ENCODE measurements around the gene ACOT4.
"Not testable (repeated sequence)": the region's sequence is repeated elsewhere in the genome, so short reads cannot be mapped to it uniquely, and the experiment has no call there.

Gene ACOT4, protein sequence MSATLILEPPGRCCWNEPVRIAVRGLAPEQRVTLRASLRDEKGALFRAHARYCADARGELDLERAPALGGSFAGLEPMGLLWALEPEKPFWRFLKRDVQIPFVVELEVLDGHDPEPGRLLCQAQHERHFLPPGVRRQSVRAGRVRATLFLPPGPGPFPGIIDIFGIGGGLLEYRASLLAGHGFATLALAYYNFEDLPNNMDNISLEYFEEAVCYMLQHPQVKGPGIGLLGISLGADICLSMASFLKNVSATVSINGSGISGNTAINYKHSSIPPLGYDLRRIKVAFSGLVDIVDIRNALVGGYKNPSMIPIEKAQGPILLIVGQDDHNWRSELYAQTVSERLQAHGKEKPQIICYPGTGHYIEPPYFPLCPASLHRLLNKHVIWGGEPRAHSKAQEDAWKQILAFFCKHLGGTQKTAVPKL

DNA sequence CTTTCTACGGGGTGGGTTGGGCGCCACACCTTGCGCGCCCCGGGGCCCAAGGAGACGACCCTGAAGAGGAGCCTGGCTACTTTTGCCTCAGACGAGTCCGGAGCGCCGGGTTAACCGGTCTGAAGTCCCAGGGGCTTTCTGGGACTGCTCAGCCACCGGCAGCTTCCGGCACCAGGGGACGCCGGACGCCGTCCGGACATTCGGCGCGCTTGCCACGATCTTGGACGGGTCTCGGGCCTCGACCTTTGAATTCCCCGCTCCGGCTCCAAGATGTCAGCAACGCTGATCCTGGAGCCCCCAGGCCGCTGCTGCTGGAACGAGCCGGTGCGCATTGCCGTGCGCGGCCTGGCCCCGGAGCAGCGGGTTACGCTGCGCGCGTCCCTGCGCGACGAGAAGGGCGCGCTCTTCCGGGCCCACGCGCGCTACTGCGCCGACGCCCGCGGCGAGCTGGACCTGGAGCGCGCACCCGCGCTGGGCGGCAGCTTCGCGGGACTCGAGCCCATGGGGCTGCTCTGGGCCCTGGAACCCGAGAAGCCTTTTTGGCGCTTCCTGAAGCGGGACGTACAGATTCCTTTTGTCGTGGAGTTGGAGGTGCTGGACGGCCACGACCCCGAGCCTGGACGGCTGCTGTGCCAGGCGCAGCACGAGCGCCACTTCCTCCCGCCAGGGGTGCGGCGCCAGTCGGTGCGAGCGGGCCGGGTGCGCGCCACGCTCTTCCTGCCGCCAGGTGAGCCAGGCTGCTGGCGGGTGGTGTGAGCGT, at the start of gene ACOT4:
Gene ACOT4 (plus strand): TSS at position 184 of the 760 bp plus-strand sequence. CDS start 87 bp downstream, at position 271.
- peak; percentile 8 to 17 for DNase-seq (ENCODE audit: low read depth in 2 of 2)

DNA sequence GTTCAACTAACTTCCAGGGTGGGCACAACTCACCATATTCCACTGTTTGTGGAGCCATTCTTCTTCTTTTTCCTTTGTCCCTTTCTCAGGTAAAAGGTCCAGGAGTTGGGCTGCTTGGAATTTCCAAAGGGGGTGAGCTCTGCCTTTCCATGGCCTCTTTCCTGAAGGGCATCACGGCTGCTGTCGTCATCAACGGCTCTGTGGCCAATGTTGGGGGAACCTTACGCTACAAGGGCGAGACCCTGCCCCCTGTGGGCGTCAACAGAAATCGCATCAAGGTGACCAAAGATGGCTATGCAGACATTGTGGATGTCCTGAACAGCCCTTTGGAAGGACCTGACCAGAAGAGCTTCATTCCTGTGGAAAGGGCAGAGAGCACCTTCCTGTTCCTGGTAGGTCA, 48.7 kb upstream of the ACOT4 start:
- not testable (repeated sequence) for DNase-seq (ENCODE audit: low read depth in 2 of 2)

DNA sequence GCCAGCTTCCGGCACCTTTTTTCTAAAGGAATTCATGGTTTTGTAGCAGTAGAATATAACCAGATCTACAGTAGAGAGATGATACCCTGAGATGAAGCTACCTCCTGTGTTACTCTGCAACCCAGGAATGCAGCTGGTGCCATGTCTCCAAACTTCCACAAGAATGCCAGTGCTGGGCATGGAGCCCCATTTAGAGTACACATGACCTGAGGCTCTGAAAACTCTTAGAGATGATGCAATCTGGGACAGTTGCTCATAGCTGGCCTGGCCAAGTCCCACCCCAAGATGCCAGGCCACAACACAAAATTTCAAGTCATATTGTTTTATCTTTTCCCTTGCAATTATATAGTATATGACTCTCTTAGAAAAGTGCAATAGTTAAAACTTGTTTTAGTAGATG, 46.3 kb upstream of the ACOT4 start:
- not testable (repeated sequence) for DNase-seq (ENCODE audit: low read depth in 2 of 2)

DNA sequence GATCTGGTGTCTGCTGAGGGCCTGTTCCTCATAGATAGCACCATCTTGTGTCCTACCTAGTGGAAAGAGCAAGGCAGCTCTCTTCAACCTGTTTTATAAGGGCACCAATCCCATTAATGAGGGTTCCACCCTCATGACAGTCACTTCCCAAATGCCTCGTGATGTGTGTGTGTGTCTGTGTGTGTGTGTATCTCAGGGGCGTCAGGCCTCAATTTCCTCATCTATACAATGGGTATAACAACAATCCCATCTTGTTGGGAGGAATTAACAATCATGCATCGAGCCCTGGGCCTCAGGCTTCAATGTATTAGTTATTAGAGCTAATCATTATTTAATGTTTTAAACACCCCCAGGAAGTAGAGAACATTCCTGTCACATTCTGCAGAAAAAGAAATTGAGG, 42.6 kb upstream of the ACOT4 start:
- not testable (repeated sequence) for DNase-seq (ENCODE audit: low read depth in 2 of 2)

DNA sequence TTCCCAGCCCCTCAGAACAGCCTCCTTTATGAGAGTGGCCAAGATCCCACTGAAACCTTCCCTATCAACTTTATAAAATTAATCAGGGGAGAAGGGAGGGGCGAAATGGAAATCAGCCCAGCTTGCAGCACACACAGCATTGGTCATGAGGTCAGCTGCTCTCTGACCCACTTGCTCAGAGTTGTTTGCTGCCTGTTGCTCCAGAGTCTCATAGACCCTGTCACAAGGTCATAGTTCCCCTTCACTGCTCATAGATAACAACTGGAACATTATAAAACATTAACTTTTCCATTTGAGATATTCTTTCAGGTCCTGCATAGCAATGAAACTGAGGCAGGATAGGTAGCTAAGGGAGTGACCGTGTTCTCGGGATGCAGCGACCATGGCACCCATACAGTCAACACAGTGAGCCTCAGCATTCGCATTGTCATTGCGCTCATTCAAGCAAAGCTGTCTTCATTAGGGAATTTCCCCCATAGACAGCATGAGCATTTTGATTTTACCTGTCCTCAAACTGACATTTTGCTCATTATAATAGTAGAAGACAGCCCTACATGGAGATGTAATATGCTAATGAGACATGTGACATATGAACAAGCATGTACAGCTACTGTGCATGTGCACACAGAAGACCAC, 41.7 kb upstream of the ACOT4 start:
- DNase-seq (ENCODE audit: low read depth in 2 of 2), result not testable (repeated sequence)

DNA sequence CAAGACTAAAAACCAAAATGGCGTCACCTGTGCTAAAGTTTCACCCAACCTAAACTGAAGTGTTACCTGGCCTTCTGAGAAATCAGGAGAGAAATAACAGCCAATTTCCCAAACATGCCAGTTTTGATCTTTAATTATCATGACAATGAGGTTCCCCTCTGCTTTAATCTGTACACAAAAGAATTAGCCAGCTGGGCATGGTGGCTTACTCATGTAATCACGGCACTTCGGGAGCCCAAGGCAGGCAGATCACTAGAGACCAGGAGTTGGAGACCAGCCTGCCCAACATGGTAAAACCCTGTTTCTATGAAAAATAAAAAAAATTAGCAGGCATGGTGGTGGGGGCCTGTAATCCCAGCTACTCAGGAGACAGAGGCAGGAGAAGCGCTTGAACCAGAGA, 37.8 kb upstream of the ACOT4 start:
- DNase-seq (ENCODE audit: low read depth in 2 of 2), result no peak

DNA sequence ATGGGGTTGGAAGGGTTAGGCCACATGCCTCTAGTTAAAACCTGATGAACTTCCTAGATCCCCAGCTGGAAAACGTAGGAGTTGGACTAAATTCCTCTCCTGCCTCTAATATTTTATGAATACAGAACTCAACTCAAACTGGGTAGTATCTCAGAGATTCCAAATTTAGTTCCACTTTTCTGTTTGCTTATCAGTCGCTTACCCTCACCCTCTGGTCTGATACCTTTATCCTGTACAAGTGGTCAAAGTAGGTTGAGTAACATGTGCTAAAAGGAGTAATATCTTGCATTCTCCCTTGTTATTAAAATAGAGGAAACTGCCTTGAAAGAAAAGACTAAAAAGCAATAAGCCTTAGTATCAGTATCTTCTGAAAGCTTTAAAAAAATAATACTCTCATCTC, 34.5 kb upstream of the ACOT4 start:
- DNase-seq (ENCODE audit: low read depth in 2 of 2), result not testable (repeated sequence)

DNA sequence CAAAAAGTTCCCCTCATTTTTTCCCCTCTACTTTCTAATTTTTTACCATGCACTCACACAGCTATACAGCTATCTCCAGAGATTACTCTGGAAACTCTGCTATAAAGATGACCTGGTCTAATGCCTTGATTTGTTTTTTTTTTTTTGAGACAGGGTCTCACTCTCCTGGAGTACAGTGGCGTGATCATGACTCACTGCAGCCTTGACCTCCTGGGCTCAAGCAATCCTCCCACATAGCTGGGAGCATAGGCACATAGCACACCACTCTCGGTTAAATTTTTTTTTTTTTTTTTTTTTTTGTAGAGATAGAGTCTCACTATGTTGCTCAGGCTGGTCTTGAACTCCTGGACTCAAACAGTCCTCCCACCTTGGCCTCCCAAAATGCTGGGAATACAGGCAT, 33.4 kb upstream of the ACOT4 start:
- not testable (repeated sequence) for DNase-seq (ENCODE audit: low read depth in 2 of 2)

DNA sequence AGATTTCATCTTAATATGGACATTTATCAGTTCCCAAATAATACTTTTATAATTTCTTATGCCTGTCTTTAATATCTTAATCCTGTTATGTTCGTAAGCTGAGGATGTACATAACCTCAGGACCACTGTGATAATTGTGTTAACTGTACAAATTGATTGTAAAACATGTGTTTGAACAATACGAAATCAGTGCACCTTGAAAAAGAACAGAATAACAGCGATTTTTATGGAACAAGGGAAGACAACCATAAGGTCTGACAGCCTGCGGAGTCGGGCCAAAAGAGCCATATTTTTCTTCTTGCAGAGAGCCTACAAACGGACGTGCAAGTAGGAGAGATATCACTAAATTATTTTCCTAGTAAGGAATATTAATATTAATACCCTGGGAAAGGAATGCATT, 29.4 kb upstream of the ACOT4 start:
- not testable (repeated sequence) for DNase-seq (ENCODE audit: low read depth in 2 of 2)

DNA sequence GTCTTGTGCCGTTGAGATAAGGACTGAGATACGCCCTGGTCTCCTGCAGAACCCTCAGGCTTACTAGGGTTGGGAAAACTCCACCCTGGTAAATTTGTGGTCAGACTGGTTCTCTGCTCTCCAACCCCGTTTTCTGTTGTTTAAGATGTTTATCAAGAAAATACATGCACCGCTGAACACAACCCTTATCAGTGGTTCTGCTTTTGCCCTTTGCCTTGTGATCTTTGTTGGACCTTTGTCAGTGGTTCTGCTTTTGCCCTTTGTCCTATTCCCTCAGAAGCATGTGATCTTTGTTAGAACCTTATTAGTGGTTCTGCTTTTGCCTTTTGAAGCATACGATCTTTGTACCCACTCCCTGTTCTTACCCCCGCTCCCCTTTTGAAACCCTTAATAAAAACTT, 29.0 kb upstream of the ACOT4 start:
- not testable (repeated sequence) for DNase-seq (ENCODE audit: low read depth in 2 of 2)

DNA sequence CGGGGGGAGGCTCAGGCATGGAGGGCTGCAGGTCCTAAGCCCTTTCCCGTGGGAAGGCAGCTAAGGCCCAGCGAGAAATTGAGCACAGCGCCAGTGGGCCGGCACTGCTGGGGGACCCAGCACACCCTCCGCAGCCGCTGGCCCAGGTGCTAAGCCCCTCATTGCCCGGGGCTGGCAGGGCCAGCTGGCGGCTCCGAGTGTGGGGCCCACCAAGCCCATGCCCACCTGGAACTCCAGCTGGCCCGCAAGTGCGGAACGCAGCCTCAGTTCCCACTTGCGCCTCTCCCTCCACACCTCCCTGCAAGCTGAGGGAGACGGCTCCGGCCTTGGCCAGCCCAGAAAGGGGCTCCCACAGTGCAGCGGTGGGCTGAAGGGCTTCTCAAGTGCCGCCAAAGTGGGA, 25.2 kb upstream of the ACOT4 start:
- DNase-seq (ENCODE audit: low read depth in 2 of 2), result not testable (repeated sequence)

DNA sequence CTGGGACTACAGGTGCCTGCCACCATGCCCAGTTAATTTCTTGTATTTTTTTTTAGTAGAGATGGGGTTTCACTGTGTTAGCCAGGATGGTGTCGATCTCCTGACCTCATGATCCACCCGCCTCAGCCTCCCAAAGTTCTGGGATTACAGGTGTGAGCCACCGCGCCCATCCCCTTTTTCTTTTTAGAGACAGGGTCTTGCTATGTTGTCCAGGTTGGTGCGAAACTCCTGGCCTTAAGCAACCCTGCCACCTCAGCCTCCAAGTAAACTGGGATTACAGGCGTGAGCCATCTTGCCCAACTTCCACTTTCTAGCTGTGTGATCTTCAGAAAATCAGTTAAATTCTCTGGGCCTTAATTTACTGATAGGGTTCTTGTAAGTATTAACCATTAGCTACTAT, 24.7 kb upstream of the ACOT4 start:
- DNase-seq (ENCODE audit: low read depth in 2 of 2), result not testable (repeated sequence)

DNA sequence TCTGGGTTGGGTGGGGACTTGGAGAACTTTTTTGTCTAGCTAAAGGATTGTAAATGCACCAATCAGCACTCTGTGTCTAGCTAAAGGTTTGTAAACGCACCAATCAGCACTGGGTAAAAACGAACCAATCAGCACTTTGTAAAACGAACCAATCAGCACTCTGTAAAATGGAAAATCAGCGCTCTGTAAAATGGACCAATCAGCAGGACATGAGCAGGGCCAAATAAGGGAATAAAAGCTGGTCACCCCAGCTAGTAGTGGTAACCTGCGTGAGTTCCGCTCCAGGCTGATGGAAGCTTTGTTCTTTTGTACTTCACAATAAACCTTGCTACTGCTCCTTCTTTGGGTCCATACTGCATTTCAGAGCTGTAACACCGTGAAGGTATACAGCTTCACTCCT, 24.3 kb upstream of the ACOT4 start:
- DNase-seq (ENCODE audit: low read depth in 2 of 2), result no peak

DNA sequence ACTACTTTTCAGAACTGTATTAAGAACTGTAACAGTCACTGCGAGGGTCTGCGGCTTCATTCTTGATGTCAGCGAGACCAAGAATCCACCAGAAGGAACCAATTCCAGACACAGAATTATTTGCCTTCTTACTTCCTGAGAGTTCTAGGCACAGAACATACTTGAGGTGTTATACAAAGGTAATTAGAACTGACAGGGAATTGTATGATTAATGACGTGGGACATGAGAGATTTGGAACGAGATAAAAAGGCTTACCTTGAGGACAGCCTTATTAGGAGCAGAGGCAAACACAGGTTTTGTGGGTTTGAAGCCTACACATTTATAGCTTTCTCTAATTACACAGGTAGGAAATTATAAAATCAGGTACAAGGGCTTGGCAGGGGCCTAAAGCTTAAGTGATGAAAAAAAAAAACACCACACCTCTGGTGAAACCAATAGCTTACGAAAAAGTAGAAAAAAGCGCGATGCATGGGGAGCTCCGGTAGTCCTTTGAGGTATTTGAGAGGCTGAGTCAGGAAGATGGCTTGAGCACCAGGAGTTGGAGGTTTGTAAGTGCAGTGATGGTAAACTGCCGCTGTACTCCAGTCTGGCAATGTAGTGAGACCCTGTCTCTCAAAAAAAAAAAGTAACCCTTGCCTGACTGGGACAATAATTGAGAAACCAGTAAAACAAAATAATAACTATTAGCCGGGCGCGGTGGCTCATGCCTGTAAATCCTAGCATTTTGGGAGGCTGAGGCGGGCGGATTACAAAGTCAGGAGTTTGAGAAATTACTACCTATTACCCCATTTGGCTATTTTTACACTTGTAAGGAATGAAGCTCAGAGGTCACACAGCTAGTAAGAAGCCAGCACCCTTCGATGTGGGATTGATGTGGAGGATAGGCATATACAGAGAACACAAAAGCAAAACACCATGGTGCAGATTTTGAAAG, 23.5 kb upstream of the ACOT4 start:
- DNase-seq (ENCODE audit: low read depth in 2 of 2), result no peak

DNA sequence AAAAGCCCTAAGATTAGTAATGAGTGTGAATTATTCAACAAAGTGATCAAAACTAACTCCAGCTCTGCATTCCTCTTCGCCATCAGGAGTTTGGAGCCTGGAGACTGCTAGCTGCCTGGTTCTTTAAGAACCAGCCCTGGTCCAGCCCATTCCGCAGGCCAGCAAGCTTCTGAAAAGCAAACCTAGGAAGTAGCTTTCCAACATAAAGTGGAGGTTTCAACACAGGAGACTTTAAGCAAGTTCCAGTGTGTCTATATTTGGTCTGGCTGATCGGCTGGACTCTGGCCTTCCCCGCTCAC, 22.8 kb upstream of the ACOT4 start:
- not testable (repeated sequence) for DNase-seq (ENCODE audit: low read depth in 2 of 2)

DNA sequence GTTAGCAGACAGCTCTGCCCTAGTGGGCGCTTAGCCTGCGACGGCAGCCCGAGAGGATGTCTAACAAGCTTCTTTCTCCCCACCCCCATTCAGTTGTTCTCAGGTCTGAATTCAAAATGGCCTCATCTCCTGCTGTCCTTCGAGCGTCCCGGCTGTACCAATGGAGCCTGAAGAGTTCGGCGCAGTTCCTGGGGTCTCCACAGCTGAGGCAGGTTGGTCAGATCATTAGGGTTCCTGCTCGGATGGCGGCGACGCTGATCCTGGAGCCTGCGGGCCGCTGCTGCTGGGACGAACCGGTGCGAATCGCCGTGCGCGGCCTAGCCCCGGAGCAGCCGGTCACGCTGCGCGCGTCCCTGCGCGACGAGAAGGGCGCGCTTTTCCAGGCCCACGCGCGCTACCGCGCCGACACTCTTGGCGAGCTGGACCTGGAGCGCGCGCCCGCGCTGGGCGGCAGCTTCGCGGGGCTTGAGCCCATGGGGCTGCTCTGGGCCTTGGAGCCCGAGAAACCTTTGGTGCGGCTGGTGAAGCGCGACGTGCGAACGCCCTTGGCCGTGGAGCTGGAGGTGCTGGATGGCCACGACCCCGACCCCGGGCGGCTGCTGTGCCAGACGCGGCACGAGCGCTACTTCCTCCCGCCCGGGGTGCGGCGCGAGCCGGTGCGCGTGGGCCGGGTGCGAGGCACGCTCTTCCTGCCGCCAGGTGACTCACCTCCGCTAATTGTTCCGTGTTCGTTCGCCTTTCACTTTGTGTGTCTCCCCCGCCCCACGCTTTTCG, 22.3 kb upstream of the ACOT4 start, which contains the start of gene ACOT2:
Gene ACOT2 (plus strand): TSS at position 29 of the 774 bp plus-strand sequence. CDS start 28 bp downstream, at position 57.
- peak; percentile 55 to 58 for DNase-seq (ENCODE audit: low read depth in 2 of 2)

DNA sequence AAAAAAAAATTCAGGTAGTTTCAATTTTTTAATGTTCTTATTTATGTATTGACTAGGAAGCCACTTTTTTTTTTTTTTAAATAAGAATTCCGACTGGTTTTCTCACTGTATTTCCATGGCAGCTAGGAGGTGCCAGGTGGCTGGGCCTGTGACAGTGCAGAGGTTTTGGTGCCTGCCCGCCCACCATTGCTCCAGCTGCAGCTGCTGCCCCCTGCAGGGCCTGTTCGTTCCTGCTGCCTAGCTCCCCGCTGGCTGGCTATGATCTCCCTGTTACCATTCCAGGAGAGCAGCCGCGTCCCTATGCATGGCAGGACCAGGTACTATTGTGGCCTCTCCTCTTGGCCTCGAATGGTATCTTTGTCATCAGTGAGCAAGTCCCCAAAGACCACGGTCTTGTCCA, 20.8 kb upstream of the ACOT4 start:
- peak; percentile 31 to 45 for DNase-seq (ENCODE audit: low read depth in 2 of 2)

DNA sequence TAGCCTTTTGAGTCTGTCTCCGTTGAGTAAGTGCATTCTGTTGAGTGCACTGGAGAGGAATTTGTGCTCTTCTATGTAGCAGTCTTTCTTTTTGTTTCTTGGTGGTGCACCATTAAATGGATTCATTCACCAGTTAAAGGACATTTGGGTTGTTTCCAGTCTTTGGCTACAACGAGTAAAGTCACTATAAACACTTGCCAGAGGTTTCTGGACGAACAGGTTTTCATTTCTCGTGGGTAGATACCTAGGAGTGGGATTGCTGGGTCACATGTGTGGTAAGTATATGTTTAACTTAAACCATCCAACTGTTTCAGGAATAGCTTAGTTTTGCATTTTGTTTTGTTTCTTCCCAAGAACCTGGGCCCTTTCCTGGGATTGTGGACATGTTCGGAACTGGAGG, 18.6 kb upstream of the ACOT4 start:
- DNase-seq (ENCODE audit: low read depth in 2 of 2), result not testable (repeated sequence)

DNA sequence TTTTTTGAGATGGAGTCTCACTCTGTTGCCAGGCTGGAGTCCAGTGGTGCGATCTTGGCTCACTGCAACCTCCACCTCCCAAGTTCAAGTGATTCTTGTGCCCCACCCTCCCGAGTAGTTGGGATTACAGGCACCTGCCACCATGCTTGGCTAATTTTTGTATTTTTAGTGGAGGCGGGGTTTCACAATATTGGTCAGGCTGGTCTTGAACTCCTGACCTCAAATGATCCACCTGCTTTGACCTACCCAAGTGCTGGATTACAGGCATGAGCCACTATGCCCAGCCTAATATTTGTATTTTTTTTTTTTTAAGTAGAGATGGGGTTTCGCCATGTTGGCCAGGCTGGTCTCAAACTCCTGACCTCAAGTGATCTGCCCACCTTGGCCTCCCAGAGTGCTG, 17.9 kb upstream of the ACOT4 start:
- not testable (repeated sequence) for DNase-seq (ENCODE audit: low read depth in 2 of 2)

DNA sequence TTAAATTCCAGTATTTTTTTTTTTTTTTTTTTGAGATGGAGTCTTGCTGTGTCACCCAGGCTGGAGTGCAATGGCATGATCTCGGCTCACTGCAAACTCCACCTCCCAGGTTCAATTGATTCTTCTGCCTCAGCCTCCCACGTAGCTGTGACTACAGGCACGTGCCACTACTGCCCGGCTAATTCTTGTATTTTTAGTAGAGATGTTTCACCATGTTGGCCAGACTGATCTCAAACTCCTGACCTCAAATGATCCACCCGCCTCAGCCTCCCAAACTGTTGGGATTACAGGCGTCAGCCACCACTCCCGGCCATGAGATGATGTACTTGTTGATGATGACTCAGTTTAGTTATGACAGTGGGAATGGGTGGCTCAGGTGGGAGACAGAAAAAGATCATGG, 17.4 kb upstream of the ACOT4 start:
- DNase-seq (ENCODE audit: low read depth in 2 of 2), result not testable (repeated sequence)

DNA sequence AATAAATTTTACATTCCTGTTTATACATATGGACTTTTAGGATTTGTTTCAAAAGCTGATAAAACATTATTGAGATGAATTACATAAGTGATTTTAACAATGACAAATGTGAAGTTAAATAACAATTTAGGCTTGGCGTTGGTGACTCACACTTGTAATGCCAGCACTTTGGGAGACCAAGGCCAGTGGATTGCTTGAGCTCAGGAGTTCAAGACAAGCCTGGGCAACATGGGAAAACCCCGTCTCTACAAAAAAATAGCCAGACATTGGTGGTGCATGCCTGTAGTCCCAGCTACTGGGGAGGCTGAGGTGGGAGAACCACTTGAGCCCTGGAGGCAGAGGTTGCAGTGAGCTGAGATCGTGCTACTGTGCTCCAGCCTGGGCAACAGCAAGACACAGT, 15.3 kb upstream of the ACOT4 start:
- DNase-seq (ENCODE audit: low read depth in 2 of 2), result no peak
